HepG2 (cell line): ENCODE data around the gene KDM3B. TPM values are rescaled to one million over a fixed set of nuclear protein-coding genes. Genes with fewer than 3 reads are reported as not detected.

Experiments
- ATAC-seq: fragments of 200-7000 bp; cut with Tn5 transposase; 3 replicates; pipeline ENCODE4 v1.9.1; 2020; ENCODE audit warnings: mild to moderate bottlenecking, moderate library complexity
- BruUV-seq: library from RNA; stranded (reverse); fragments of 400-500 nt; replicated peaks from 2 replicates; lab custom pipeline; 2021; lab: Mats Ljungman, UMichigan
- CTCF ChIA-PET: fragments of 300-600 bp; formaldehyde crosslinking; extraction: SDS; loops from one replicate; lab custom pipeline; 2021; ENCODE audit warnings: low total read pairs, inconsistent platforms, low intra/inter-chr PET ratio; lab: Yijun Ruan, JAX
- POLR2A ChIA-PET: fragments of 350-600 bp; sonication (Branson Sonifier 250); formaldehyde crosslinking; loops from one replicate; lab custom pipeline; 2020; ENCODE audit warnings: antibody characterized with exemption, inconsistent platforms; lab: Yijun Ruan, JAX
- DNase-seq: peaks from one replicate; pipeline ENCODE4 v3.0.0-alpha.2; 2015; ENCODE audit warnings: low spot score
- FAIRE-seq: peaks from 3 replicates; lab custom pipeline; 2011; peaks lifted over from hg19 to GRCh38; lab: Jason Lieb, UNC
- H2AFZ ChIP-seq: one replicate; pipeline ENCODE4 v1.6.1; 2011; ENCODE audit warnings: low read length, inconsistent platforms
- H3K27ac ChIP-seq: fragments of 300-600 bp; 3 replicates; pipeline ENCODE4 v1.8.0; 2011; ENCODE audit warnings: mixed run types, mild to moderate bottlenecking, mixed read lengths, low read length, inconsistent platforms; ENCODE audit not compliant: insufficient read depth; ENCODE audit errors: extremely low read length
- H3K27me3 ChIP-seq, 2 experiments: fragments of 200-600 bp in 1 of 2; 2 replicates in 1 of 2; 3 replicates in 1 of 2; pipeline versions ENCODE4 v1.6.0 to v1.8.0; 2011; ENCODE audit warnings: low read length in 2 of 2, mild to moderate bottlenecking in 2 of 2, moderate library complexity in 2 of 2, inconsistent platforms in 1 of 2; ENCODE audit not compliant: insufficient read depth in 2 of 2, control insufficient read depth in 1 of 2
- H3K36me3 ChIP-seq, 2 experiments: fragments of 200-600 bp in 1 of 2; replicated peaks in 1 of 2; 2 replicates in 1 of 2; 3 replicates in 1 of 2; pipeline versions ENCODE4 v1.5.1 to v1.8.0; 2011; ENCODE audit warnings: low read length in 2 of 2, inconsistent platforms in 1 of 2; ENCODE audit not compliant: insufficient read depth in 2 of 2, control insufficient read depth in 1 of 2
- H3K4me1 ChIP-seq: 2 replicates; pipeline ENCODE4 v1.5.1; 2012; ENCODE audit warnings: low read length, inconsistent platforms; ENCODE audit not compliant: insufficient read depth
- H3K4me2 ChIP-seq: 2 replicates; pipeline ENCODE4 v1.6.0; 2011; ENCODE audit warnings: low read depth, low read length, inconsistent platforms
- H3K4me3 ChIP-seq, 3 experiments: fragments of 200-600 bp in 1 of 3; sonication (generic), shearing (Covaris generic) in 1 of 3; replicated peaks in 1 of 3; 2 replicates each; pipeline ENCODE4 v1.5.1; 2011 to 2016; ENCODE audit warnings: low read length in 3 of 3, inconsistent platforms in 2 of 3, low read depth in 2 of 3, mild to moderate bottlenecking in 2 of 3, control low read depth in 1 of 3, mixed read lengths in 1 of 3; ENCODE audit not compliant: insufficient read depth in 1 of 3
- H3K79me2 ChIP-seq: one replicate; pipeline ENCODE4 v1.6.1; 2011; ENCODE audit warnings: low read length, inconsistent platforms; ENCODE audit not compliant: insufficient read depth
- H3K9ac ChIP-seq: 2 replicates; pipeline ENCODE4 v1.6.0; 2011; ENCODE audit warnings: mild to moderate bottlenecking, low read depth, low read length, inconsistent platforms; ENCODE audit not compliant: insufficient read depth
- H3K9me3 ChIP-seq: 2 replicates; pipeline ENCODE4 v1.5.1; 2012; ENCODE audit warnings: mild to moderate bottlenecking, low read length
- H4K20me1 ChIP-seq: 2 replicates; pipeline ENCODE4 v1.6.0; 2011; ENCODE audit warnings: inconsistent platforms, mild to moderate bottlenecking, low read length, moderate library complexity; ENCODE audit not compliant: insufficient read depth
- FOXM1 ChIP-seq: sonication (generic); formaldehyde crosslinking; IDR thresholded peaks from 2 replicates; pipeline ENCODE4 v1.5.0; 2020; ENCODE audit warnings: missing genetic modification reagents
- FOXO4 ChIP-seq: sonication (generic); formaldehyde crosslinking; conservative IDR thresholded peaks from 2 replicates; pipeline ENCODE4 v1.8.1; 2023; ENCODE audit warnings: missing genetic modification reagents
- GATA4 ChIP-seq: sonication (generic); IDR thresholded peaks from 2 replicates; pipeline ENCODE4 v1.6.1; 2016; ENCODE audit warnings: antibody characterized with exemption, low read depth, borderline replicate concordance
- KMT2A ChIP-seq: sonication (generic); formaldehyde crosslinking; IDR thresholded peaks from 2 replicates; pipeline ENCODE4 v1.4.0; 2020; ENCODE audit warnings: missing genetic modification reagents
- PAX8 ChIP-seq: sonication (generic); formaldehyde crosslinking; IDR thresholded peaks from 2 replicates; pipeline ENCODE4 v1.8.0; 2022; ENCODE audit warnings: mild to moderate bottlenecking, missing genetic modification reagents, borderline replicate concordance
- RBM39 ChIP-seq: fragments of 200-400 bp; formaldehyde crosslinking; IDR thresholded peaks from one replicate; pipeline ENCODE4 v1.6.1; 2018; ENCODE audit warnings: antibody characterized with exemption, mild to moderate bottlenecking, low read depth, low read length; ENCODE audit not compliant: poor library complexity, severe bottlenecking
- SNRNP70 ChIP-seq: fragments of 200-400 bp; formaldehyde crosslinking; IDR thresholded peaks from 2 replicates; pipeline ENCODE4 v1.6.1; 2017; ENCODE audit warnings: mild to moderate bottlenecking, low read depth, low read length, moderate library complexity
- YEATS4 ChIP-seq: sonication (generic); formaldehyde crosslinking; IDR thresholded peaks from 2 replicates; pipeline ENCODE4 v1.4.0; 2020; ENCODE audit warnings: missing genetic modification reagents, borderline replicate concordance
- ZBTB38 ChIP-seq: sonication (generic); formaldehyde crosslinking; IDR thresholded peaks from 2 replicates; pipeline ENCODE4 v1.5.1; 2020; ENCODE audit warnings: mild to moderate bottlenecking, missing genetic modification reagents
- ZFP91 ChIP-seq: sonication (generic); formaldehyde crosslinking; IDR thresholded peaks from 2 replicates; pipeline ENCODE4 v1.9.0; 2022; ENCODE audit warnings: missing genetic modification reagents, mild to moderate bottlenecking, borderline replicate concordance
- ZNF253 ChIP-seq: sonication (generic); formaldehyde crosslinking; IDR thresholded peaks from 2 replicates; pipeline ENCODE4 v1.8.0; 2022; ENCODE audit warnings: mild to moderate bottlenecking, missing genetic modification reagents, borderline replicate concordance
- ZNF337 ChIP-seq: sonication (generic); formaldehyde crosslinking; IDR thresholded peaks from 2 replicates; pipeline ENCODE4 v1.5.1; 2020; ENCODE audit warnings: missing genetic modification reagents, low read depth, mild to moderate bottlenecking, borderline replicate concordance
- ZNF33B ChIP-seq: sonication (generic); formaldehyde crosslinking; IDR thresholded peaks from 2 replicates; pipeline ENCODE4 v1.5.1; 2020; ENCODE audit warnings: mild to moderate bottlenecking, missing genetic modification reagents
- WGBS: methylation state at CpG from one replicate; pipeline ENCODE4 v1.1.6; 2017; ENCODE audit warnings: low lambda C conversion rate; 5-methylcytosine and 5-hydroxymethylcytosine counted together
- in situ Hi-C: cut with HindIII; loops from 2 replicates; pipeline ENCODE4 v1.10.0; 2017; ENCODE audit warnings: low pct_unique_long_range_greater_than_20kb; ENCODE audit not compliant: extremely low pct_ligation_motif_present
- intact Hi-C: fragments of 100-400 bp; cut with micrococcal nuclease; formaldehyde crosslinking; loops from one replicate; pipeline ENCODE4 v1.10.0; 2022; ENCODE audit not compliant: unreplicated experiment
- polyA plus RNA-seq, 8 experiments: library from polyadenylated mRNA; depleted of rRNA in 3 of 8; stranded (reverse) in 7 of 8; unstranded in 1 of 8; fragments of >200 nt; fragmentation: Illumina TruSeq in 4 of 8; extraction: Trizol in 4 of 8; gene quantifications; 2 replicates each; pipeline versions ENCODE4 v1.2.1 to v1.2.3, GENCODE V29; 2011 to 2016; ENCODE audit warnings: low read depth in 4 of 8, missing spikeins in 1 of 8, mixed read lengths in 1 of 8; ENCODE audit not compliant: insufficient read depth in 1 of 8
- total RNA-seq, 5 experiments: library from RNA; depleted of rRNA; stranded (reverse); fragments of >200 nt; fragmentation: Illumina TruSeq; extraction: Trizol; gene quantifications; 2 replicates each; pipeline ENCODE4 v1.2.3, GENCODE V29; 2016; ENCODE audit warnings: low read depth in 1 of 5
- TF ChIP-seq, protein P1 (sequence below): sonication (generic); formaldehyde crosslinking; IDR thresholded peaks from 2 replicates; pipeline ENCODE4 v1.9.0; 2021; ENCODE audit warnings: missing genetic modification reagents, mild to moderate bottlenecking, borderline replicate concordance

KDM3B gene
- total and polyA plus RNA-seq, 2 of the 13 experiments (the other 11 are each of a cell fraction or from before 2014, with no cell fraction given), result 19.7 to 34.3 TPM

DNA sequence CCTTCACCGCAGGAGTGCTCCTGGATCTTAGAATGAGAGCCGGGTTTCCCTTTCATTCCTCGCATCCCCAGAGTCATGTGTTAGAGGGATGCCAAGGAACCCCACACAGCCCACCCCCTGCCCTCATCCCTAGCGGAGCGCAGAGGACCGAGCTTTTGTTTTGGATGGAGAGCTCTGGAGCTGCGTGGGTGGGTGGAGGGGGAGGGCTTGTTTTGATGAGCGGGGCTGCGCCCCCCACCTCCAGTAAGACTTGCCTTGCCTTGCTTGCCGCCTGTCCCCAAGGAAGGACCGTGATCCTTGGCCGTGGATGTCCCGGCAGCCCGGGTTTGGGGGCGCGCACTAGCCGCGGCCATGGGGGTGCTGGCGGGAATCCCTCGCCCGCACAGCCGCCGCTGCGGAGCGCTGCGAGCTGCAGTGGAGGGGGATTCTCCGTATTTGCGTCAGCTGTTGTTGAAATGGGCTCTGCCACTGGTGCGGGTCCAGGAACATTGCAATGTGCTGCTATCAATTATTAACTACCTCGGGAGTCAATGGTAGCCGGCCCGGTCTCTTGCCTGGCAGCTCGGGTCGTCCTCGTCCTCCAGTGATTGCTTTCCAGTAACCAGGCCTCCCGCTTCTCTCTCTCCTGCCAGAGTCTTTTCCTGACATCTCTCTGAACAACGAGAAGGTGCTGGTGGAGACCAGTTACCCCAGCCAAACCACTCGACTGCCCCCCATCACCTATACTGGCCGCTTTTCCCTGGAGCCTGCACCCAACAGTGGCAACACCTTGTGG, 113.8 kb downstream of the KDM3B start:
- Histone ChIP-seq H3K4me3 (peak overlapping the region; percentile 69 to 91 (median 78)), H2AFZ (no peak overlapping the region), H4K20me1 (peaks cover 3% of the 10 kb centered on the region; the same call in 1 of the 2 replicates), H3K9ac (peak overlapping the region; percentile 86), H3K4me2 (peak overlapping the region; percentile 98), H3K27me3 (0 out of 5 replicates have a peak, but pooled peaks cover 0 to 2% of the 10 kb centered on the region in 2 experiments), H3K9me3 (no peaks in the 10 kb centered on the region), H3K4me1 (peaks cover 49% of the 10 kb centered on the region), H3K79me2 (peaks cover 3% of the 10 kb centered on the region), H3K27ac (no peak overlapping the region), H3K36me3 (peaks cover 0 to 7% of the 10 kb centered on the region in 2 experiments; a peak in 2 of 5 replicates)
- peak; percentile 12 for ATAC-seq
- in situ Hi-C loops, result loop anchor here (5.0 kb wide), 1 partner anchor 36 kb away; no protein-coding TSS in a partner anchor
- BruUV-seq, result TSS peak; percentile 52
- ChIA-PET CTCF (no interaction called here), POLR2A (interaction anchor here (0.6 to 4.0 kb wide), 9 partner anchors 10 to 78 kb away, joined by 3 to 58 read pairs (median 9); partner anchors contain the start of gene ETF1)
- intact Hi-C loops, result no loop called here
- peak; percentile 89 for FAIRE-seq
- peak; percentile 84 for DNase-seq
- 4% methylated on average over 16 of the region's 39 CpGs for WGBS
- TF ChIP-seq, protein P1, sequence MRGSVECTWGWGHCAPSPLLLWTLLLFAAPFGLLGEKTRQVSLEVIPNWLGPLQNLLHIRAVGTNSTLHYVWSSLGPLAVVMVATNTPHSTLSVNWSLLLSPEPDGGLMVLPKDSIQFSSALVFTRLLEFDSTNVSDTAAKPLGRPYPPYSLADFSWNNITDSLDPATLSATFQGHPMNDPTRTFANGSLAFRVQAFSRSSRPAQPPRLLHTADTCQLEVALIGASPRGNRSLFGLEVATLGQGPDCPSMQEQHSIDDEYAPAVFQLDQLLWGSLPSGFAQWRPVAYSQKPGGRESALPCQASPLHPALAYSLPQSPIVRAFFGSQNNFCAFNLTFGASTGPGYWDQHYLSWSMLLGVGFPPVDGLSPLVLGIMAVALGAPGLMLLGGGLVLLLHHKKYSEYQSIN (CRISPR knock-in tag), result no peak
- no peak for TF ChIP-seq FOXM1 (CRISPR knock-in tag)
- TF ChIP-seq RBM39, result peak; percentile 65
- peak; percentile 70 for TF ChIP-seq ZFP91 (CRISPR knock-in tag)
- no peak for TF ChIP-seq GATA4
- TF ChIP-seq KMT2A (CRISPR knock-in tag), result no peak
- no peak for TF ChIP-seq ZNF337
- no peak for TF ChIP-seq PAX8 (CRISPR knock-in tag)
- TF ChIP-seq YEATS4 (CRISPR knock-in tag), result no peak
- 0 out of 2 replicates have a peak, but pooled peaks have one; percentile 49 for TF ChIP-seq ZNF33B (CRISPR knock-in tag)
- TF ChIP-seq SNRNP70, result no peak
- TF ChIP-seq ZBTB38 (CRISPR knock-in tag), result no peak
- no peak for TF ChIP-seq FOXO4
- TF ChIP-seq ZNF253 (CRISPR knock-in tag), result no peak
